ENCODE results near the gene SCN1A.

DNA sequence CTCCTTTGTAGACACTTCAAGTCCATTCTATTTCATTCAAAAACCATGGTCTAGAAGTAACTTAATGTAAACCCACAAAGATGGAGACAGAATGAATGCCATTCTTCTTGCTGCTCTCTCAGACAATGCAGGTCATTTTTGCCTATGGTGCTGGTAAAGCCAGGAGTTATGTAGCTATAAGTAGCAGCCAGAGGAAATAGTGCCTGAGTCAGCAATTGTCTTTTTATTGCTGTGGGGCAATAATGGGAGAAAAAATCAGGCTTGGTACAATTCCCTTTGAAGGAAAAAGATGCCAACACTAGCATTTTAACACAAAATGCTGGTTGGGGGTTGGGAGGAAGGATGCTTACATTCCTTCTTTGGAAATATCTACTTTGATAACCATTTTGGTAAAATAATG, 43.5 kb downstream of the SCN1A start:
- TF ChIP-seq, protein P1, sequence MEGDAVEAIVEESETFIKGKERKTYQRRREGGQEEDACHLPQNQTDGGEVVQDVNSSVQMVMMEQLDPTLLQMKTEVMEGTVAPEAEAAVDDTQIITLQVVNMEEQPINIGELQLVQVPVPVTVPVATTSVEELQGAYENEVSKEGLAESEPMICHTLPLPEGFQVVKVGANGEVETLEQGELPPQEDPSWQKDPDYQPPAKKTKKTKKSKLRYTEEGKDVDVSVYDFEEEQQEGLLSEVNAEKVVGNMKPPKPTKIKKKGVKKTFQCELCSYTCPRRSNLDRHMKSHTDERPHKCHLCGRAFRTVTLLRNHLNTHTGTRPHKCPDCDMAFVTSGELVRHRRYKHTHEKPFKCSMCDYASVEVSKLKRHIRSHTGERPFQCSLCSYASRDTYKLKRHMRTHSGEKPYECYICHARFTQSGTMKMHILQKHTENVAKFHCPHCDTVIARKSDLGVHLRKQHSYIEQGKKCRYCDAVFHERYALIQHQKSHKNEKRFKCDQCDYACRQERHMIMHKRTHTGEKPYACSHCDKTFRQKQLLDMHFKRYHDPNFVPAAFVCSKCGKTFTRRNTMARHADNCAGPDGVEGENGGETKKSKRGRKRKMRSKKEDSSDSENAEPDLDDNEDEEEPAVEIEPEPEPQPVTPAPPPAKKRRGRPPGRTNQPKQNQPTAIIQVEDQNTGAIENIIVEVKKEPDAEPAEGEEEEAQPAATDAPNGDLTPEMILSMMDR (IDR thresholded peaks at IDR 0.05 in 8 of 11, conservative IDR thresholded peaks at IDR 0.05 in 3 of 11): no peak
- TF ChIP-seq POLR2AphosphoS5 (IDR thresholded peaks at IDR 0.05): no peak
- no peak for TF ChIP-seq POLR2A (IDR thresholded peaks at IDR 0.05)

All from spleen (tissue), 7 donors.